SK-N-SH (cell line): ENCODE data around the gene MYO1F. TPM values are rescaled to one million over a fixed set of nuclear protein-coding genes. Genes with fewer than 3 reads are reported as not detected.
A peak's percentile ranks its signal among the peaks of the same experiment; 100 is the strongest.

ENCODE experiments used
- CTCF ChIA-PET: fragments of 300-600, 350-600 bp; formaldehyde crosslinking; extraction: SDS; loops from one replicate; lab custom pipeline; 2021; lab: Yijun Ruan, JAX
- POLR2A ChIA-PET: fragments of 350-600 bp; sonication (Branson Sonifier 250); formaldehyde crosslinking; extraction: SDS; loops from one replicate; lab custom pipeline; 2020; ENCODE audit warnings: antibody characterized with exemption, inconsistent platforms; lab: Yijun Ruan, JAX
- DNase-seq: peaks from one replicate; pipeline ENCODE4 v3.0.0; 2012
- H2AFZ ChIP-seq: fragments of 200-600 bp; sonication (generic); 2 replicates; pipeline ENCODE4 v1.8.1; 2016; ENCODE audit warnings: antibody characterized with exemption, mild to moderate bottlenecking, low read depth
- H3F3A ChIP-seq: fragments of 200-600 bp; sonication (generic); replicated peaks from 2 replicates; pipeline ENCODE3; 2016; ENCODE audit warnings: antibody characterized with exemption, mild to moderate bottlenecking; ENCODE audit not compliant: insufficient read depth
- H3K27ac ChIP-seq, 2 experiments: fragments of 200-500 bp in 1 of 2; fragments of 200-600 bp in 1 of 2; sonication (Bioruptor generic) in 1 of 2; sonication (generic), shearing (Covaris generic) in 1 of 2; 2 replicates each; pipeline versions ENCODE4 v1.5.1 to v1.6.1; 2014 to 2016; ENCODE audit warnings: low read depth in 2 of 2, inconsistent platforms in 1 of 2, low read length in 1 of 2, mild to moderate bottlenecking in 1 of 2, mixed read lengths in 1 of 2
- H3K27me3 ChIP-seq: fragments of 200-600 bp; sonication (generic), shearing (Covaris generic); 2 replicates; pipeline ENCODE4 v1.6.1; 2016; ENCODE audit warnings: mixed run types; ENCODE audit not compliant: insufficient read depth
- H3K36me3 ChIP-seq, 2 experiments: fragments of 200-500 bp in 1 of 2; fragments of 200-600 bp in 1 of 2; sonication (Bioruptor generic) in 1 of 2; sonication (generic) in 1 of 2; replicated peaks in 1 of 2; 2 replicates each; pipeline versions ENCODE3 to v1.5.1; 2014 to 2016; ENCODE audit warnings: low read length in 1 of 2, mild to moderate bottlenecking in 1 of 2; ENCODE audit not compliant: insufficient read depth in 2 of 2, control insufficient read depth in 1 of 2
- H3K4me1 ChIP-seq, 2 experiments: fragments of 200-500 bp in 1 of 2; fragments of 200-600 bp in 1 of 2; sonication (Bioruptor generic) in 1 of 2; sonication (generic), shearing (Covaris generic) in 1 of 2; 2 replicates each; pipeline versions ENCODE4 v1.5.1 to v1.6.1; 2014 to 2016; ENCODE audit warnings: low read depth in 1 of 2, low read length in 1 of 2, mixed run types in 1 of 2; ENCODE audit not compliant: insufficient read depth in 2 of 2, control insufficient read depth in 1 of 2
- H3K4me2 ChIP-seq: fragments of 200-600 bp; sonication (generic), shearing (Covaris generic); 2 replicates; pipeline ENCODE4 v1.6.1; 2017; ENCODE audit warnings: mixed run types
- H3K4me3 ChIP-seq, 2 experiments: fragments of 200-500 bp in 1 of 2; fragments of 200-600 bp in 1 of 2; sonication (Bioruptor generic) in 1 of 2; sonication (generic), shearing (Covaris generic) in 1 of 2; 2 replicates each; pipeline versions ENCODE4 v1.5.1 to v1.8.1; 2014 to 2016; ENCODE audit warnings: low read depth in 2 of 2, inconsistent platforms in 1 of 2, low read length in 1 of 2, mild to moderate bottlenecking in 1 of 2, mixed read lengths in 1 of 2, moderate library complexity in 1 of 2
- H3K79me2 ChIP-seq: fragments of 200-600 bp; sonication (generic); 2 replicates; pipeline ENCODE4 v1.8.1; 2017; ENCODE audit warnings: mild to moderate bottlenecking; ENCODE audit not compliant: insufficient read depth
- H3K9ac ChIP-seq: fragments of 200-600 bp; sonication (generic); 2 replicates; pipeline ENCODE4 v1.6.1; 2017; ENCODE audit warnings: mixed run types
- H3K9me2 ChIP-seq: fragments of 200-600 bp; sonication (generic); 2 replicates; pipeline ENCODE4 v1.6.1; 2017; ENCODE audit warnings: mixed run types
- H3K9me3 ChIP-seq: fragments of 200-600 bp; sonication (generic); 2 replicates; pipeline ENCODE4 v1.6.1; 2017; ENCODE audit warnings: mixed run types, mild to moderate bottlenecking, moderate library complexity
- H4K20me1 ChIP-seq: fragments of 200-600 bp; sonication (generic); 2 replicates; pipeline ENCODE4 v1.6.1; 2017; ENCODE audit warnings: mild to moderate bottlenecking, mixed run types; ENCODE audit not compliant: insufficient read depth
- FOXJ3 ChIP-seq: sonication (generic); formaldehyde crosslinking; IDR thresholded peaks from 2 replicates; pipeline ENCODE4 v1.5.1; 2020; ENCODE audit warnings: mild to moderate bottlenecking, missing genetic modification reagents
- FOXM1 ChIP-seq: IDR thresholded peaks from 2 replicates; pipeline ENCODE4 v1.4.0; 2012; ENCODE audit warnings: low read depth, mild to moderate bottlenecking
- GATA2 ChIP-seq: sonication (generic); formaldehyde crosslinking; IDR thresholded peaks from 2 replicates; pipeline ENCODE4 v1.5.0; 2020; ENCODE audit warnings: mild to moderate bottlenecking, missing genetic modification reagents
- MEF2A ChIP-seq: IDR thresholded peaks from 2 replicates; pipeline ENCODE4 v1.4.0; 2012; ENCODE audit warnings: low read depth, borderline replicate concordance
- MXI1 ChIP-seq: IDR thresholded peaks from 2 replicates; pipeline ENCODE4 v1.6.1; 2012; ENCODE audit warnings: mild to moderate bottlenecking, low read depth, low read length, improper control_type of control experiment
- NFIC ChIP-seq: IDR thresholded peaks from 2 replicates; pipeline ENCODE4 v1.4.0; 2012; ENCODE audit warnings: borderline replicate concordance
- POLR2AphosphoS5 ChIP-seq: IDR thresholded peaks from 2 replicates; pipeline ENCODE4 v1.6.1; 2012; ENCODE audit warnings: low read depth, low read length
- RAD21 ChIP-seq: IDR thresholded peaks from 2 replicates; pipeline ENCODE4 v1.6.1; 2012; ENCODE audit warnings: mild to moderate bottlenecking, low read length
- RCOR1 ChIP-seq: fragments of 150-350 bp; IDR thresholded peaks from 2 replicates; pipeline ENCODE4 v1.6.1; 2017; ENCODE audit warnings: antibody characterized with exemption, low read length
- RFX5 ChIP-seq: IDR thresholded peaks from 2 replicates; pipeline ENCODE4 v1.6.1; 2012; ENCODE audit warnings: mild to moderate bottlenecking, improper control_type of control experiment, low read length
- RXRA ChIP-seq: IDR thresholded peaks from 2 replicates; pipeline ENCODE4 v1.4.0; 2012; ENCODE audit warnings: low read depth, mild to moderate bottlenecking, borderline replicate concordance
- SMC3 ChIP-seq: IDR thresholded peaks from 2 replicates; pipeline ENCODE4 v1.6.1; 2012; ENCODE audit warnings: low read depth, low read length, improper control_type of control experiment
- TAF1 ChIP-seq: IDR thresholded peaks from 2 replicates; pipeline ENCODE4 v1.6.1; 2012; ENCODE audit warnings: low read depth, mild to moderate bottlenecking, low read length, moderate library complexity, borderline replicate concordance
- TCF12 ChIP-seq: IDR thresholded peaks from 2 replicates; pipeline ENCODE4 v1.4.0; 2012
- TEAD4 ChIP-seq: IDR thresholded peaks from 2 replicates; pipeline ENCODE4 v1.4.0; 2012; ENCODE audit warnings: mild to moderate bottlenecking, borderline replicate concordance; ENCODE audit not compliant: insufficient read depth
- WGBS: methylation state at CpG from one replicate; pipeline ENCODE4 v1.1.6; 2017; ENCODE audit warnings: low lambda C conversion rate; 5-methylcytosine and 5-hydroxymethylcytosine counted together
- polyA plus RNA-seq, 3 experiments: library from polyadenylated mRNA; depleted of rRNA; stranded (reverse); fragments of >200 nt; gene quantifications; 2 replicates each; pipeline ENCODE4 v1.2.3, GENCODE V29; 2012
- TF ChIP-seq, protein P1 (sequence below): IDR thresholded peaks from 2 replicates; pipeline ENCODE4 v1.4.0; 2012; ENCODE audit warnings: low read depth, borderline replicate concordance
- TF ChIP-seq, protein P2 (sequence below): IDR thresholded peaks from 2 replicates; pipeline ENCODE4 v1.6.1; 2012; ENCODE audit warnings: mild to moderate bottlenecking, low read depth, low read length, moderate library complexity
- TF ChIP-seq, protein P3 (sequence below): IDR thresholded peaks from 2 replicates; pipeline ENCODE4 v1.4.0; 2012; ENCODE audit warnings: low read depth

Gene MYO1F
- polyA plus RNA-seq, 1 of the 3 experiments (the other 2 are of a cell fraction) = 0.51 TPM

DNA sequence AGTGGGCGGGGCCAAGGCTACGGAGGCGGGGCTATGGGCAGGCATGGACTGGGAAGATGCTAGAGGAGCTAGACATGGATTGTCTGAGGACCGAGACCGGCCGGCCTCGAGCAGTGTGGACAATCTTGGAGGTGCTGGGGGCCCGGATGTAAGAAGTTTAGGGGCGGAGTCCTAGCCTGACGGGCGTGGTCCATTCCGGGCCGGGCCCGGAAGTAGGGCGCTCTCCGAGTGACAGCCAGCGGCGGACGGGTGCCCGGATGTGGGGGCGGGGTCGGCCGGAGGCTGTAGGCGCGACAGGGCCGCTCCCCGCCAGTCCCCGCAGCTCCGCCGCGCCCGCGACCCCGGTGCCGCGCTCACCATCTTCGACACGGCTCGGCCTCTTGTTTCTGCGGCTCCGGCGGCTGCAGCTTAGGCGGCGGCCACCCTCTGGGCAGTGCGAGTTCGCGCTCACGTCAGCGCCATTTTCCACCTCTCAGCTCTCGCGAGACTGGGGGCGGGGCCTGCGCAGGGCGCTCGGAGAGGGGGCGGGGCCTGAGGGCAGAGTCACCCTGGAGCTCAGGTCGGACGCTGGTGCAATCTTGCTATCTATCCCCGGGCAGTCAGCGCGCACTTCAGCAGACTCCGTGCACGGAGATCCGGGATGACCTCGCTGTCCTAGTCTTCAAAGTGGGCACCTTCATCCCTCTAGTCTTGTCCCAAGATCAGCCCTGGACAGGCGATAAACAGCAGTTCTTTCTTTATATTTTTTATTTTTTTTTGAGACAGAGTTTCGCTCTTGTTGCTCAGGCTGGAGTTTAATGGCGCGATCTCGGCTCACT is 63.3 kb downstream of the MYO1F start, which contains the start of gene ZNF414 (continued):
- peak; percentile 42; the same call in 1 of the 2 replicates for TF ChIP-seq GATA2 (CRISPR knock-in tag)
- TF ChIP-seq SMC3 = no peak
- TF ChIP-seq NFIC = no peak
- TF ChIP-seq, protein P1, sequence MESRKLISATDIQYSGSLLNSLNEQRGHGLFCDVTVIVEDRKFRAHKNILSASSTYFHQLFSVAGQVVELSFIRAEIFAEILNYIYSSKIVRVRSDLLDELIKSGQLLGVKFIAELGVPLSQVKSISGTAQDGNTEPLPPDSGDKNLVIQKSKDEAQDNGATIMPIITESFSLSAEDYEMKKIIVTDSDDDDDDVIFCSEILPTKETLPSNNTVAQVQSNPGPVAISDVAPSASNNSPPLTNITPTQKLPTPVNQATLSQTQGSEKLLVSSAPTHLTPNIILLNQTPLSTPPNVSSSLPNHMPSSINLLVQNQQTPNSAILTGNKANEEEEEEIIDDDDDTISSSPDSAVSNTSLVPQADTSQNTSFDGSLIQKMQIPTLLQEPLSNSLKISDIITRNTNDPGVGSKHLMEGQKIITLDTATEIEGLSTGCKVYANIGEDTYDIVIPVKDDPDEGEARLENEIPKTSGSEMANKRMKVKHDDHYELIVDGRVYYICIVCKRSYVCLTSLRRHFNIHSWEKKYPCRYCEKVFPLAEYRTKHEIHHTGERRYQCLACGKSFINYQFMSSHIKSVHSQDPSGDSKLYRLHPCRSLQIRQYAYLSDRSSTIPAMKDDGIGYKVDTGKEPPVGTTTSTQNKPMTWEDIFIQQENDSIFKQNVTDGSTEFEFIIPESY = peak; percentile 96
- peak; percentile 68 for TF ChIP-seq MXI1
- no peak for TF ChIP-seq TEAD4
- TF ChIP-seq FOXJ3 (CRISPR knock-in tag) = no peak
- TF ChIP-seq RCOR1 = no peak
- no peak for TF ChIP-seq MEF2A
- no peak for TF ChIP-seq TCF12
- no peak for TF ChIP-seq RXRA
- no peak for TF ChIP-seq RAD21

GRCh38 chr19:8513036-8513686 is 64.1 kb downstream of the MYO1F start:
- peak overlapping the region; percentile 91 for H3K4me2 ChIP-seq
- peaks cover 9% of the 10 kb centered on the region; the same call in 1 of the 2 replicates for H3K79me2 ChIP-seq
- peaks cover 8% of the 10 kb centered on the region for H3F3A ChIP-seq
- DNase-seq = no peak
- peaks cover 10 to 16% of the 10 kb centered on the region in 2 experiments; a peak in 3 of 4 replicates for H3K4me1 ChIP-seq
- H3K27me3 ChIP-seq = no peaks in the 10 kb centered on the region
- ChIA-PET POLR2A (interaction anchor here (0.5 to 2.9 kb wide), 14 partner anchors 8 to 192 kb away, joined by 3 to 18 read pairs (median 4); partner anchors contain the start of genes HNRNPM, NDUFA7, RAB11B and RPS28), CTCF (interaction anchor here (0.7 to 1.9 kb wide), 5 partner anchors 12 to 100 kb away, joined by 3 to 7 read pairs (median 5); partner anchors contain the start of gene MARCHF2)
- WGBS = 33% methylated on average over 7 of the region's 19 CpGs
- no peaks in the 10 kb centered on the region for H4K20me1 ChIP-seq
- peak overlapping the region; percentile 89 to 93 for H3K27ac ChIP-seq
- no peaks in the 10 kb centered on the region for H3K9me3 ChIP-seq
- H3K4me3 ChIP-seq = peak overlapping the region; percentile 63 to 65
- H3K36me3 ChIP-seq = peaks cover 2 to 4% of the 10 kb centered on the region in 2 experiments
- no peaks in the 10 kb centered on the region for H3K9me2 ChIP-seq
- H2AFZ ChIP-seq = peak overlapping the region; percentile 86
- peak overlapping the region; percentile 94 for H3K9ac ChIP-seq
- no peak for TF ChIP-seq MXI1
- TF ChIP-seq POLR2AphosphoS5 = no peak
- no peak for TF ChIP-seq RXRA
- TF ChIP-seq, protein P2, sequence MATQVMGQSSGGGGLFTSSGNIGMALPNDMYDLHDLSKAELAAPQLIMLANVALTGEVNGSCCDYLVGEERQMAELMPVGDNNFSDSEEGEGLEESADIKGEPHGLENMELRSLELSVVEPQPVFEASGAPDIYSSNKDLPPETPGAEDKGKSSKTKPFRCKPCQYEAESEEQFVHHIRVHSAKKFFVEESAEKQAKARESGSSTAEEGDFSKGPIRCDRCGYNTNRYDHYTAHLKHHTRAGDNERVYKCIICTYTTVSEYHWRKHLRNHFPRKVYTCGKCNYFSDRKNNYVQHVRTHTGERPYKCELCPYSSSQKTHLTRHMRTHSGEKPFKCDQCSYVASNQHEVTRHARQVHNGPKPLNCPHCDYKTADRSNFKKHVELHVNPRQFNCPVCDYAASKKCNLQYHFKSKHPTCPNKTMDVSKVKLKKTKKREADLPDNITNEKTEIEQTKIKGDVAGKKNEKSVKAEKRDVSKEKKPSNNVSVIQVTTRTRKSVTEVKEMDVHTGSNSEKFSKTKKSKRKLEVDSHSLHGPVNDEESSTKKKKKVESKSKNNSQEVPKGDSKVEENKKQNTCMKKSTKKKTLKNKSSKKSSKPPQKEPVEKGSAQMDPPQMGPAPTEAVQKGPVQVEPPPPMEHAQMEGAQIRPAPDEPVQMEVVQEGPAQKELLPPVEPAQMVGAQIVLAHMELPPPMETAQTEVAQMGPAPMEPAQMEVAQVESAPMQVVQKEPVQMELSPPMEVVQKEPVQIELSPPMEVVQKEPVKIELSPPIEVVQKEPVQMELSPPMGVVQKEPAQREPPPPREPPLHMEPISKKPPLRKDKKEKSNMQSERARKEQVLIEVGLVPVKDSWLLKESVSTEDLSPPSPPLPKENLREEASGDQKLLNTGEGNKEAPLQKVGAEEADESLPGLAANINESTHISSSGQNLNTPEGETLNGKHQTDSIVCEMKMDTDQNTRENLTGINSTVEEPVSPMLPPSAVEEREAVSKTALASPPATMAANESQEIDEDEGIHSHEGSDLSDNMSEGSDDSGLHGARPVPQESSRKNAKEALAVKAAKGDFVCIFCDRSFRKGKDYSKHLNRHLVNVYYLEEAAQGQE = no peak
- no peak for TF ChIP-seq GATA2 (CRISPR knock-in tag)
- TF ChIP-seq NFIC = no peak
- no peak for TF ChIP-seq FOXM1
- TF ChIP-seq SMC3 = no peak
- no peak for TF ChIP-seq TAF1
- TF ChIP-seq RFX5 = no peak
- TF ChIP-seq, protein P3, sequence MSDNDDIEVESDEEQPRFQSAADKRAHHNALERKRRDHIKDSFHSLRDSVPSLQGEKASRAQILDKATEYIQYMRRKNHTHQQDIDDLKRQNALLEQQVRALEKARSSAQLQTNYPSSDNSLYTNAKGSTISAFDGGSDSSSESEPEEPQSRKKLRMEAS = no peak
